ENCODE measurements around the gene SLC25A21. TPM values are rescaled to one million over a fixed set of nuclear protein-coding genes. Genes with fewer than 3 reads are reported as not detected.

SLC25A21 gene
- total RNA-seq, 1 experiment from 2014 or later = 7.1 TPM

DNA sequence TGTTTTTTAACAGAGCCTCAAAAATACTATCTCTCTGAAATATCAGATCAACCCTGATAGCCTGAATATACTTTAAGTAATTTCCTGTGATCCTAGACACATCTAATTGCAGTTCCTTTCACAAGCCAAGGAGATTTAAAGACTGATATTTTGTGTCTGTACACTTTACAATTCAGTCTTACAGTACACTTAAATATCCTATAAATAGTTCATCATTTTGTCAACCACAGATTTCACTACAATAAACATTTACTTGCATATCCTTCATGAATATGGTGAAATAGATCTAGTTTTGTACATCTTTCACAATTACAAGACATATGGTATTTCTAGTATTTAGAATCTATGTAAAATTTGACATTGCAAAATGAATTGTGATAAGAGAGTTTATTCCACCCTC lies 349.7 kb downstream of the SLC25A21 start:
- no peaks in the 10 kb centered on the region for H3K9me3 Mint-ChIP-seq
- Histone ChIP-seq H2AFZ (ENCODE audit: low read length) (no peak overlapping the region), H2BK120ac (ENCODE audit: low read depth, low read length, poor library complexity, severe bottlenecking) (no peak overlapping the region), H2BK20ac (ENCODE audit: low read depth, low read length, poor library complexity, severe bottlenecking) (no peak overlapping the region), H4K91ac (ENCODE audit: insufficient read length, low read depth, low read length) (no peak overlapping the region), H4K8ac (replicated peaks; ENCODE audit: insufficient read length, low read depth, low read length) (no peak overlapping the region), H3K14ac (ENCODE audit: insufficient read depth, low read length) (no peak overlapping the region), H3K79me2 (ENCODE audit: insufficient read depth, low read length) (no peaks in the 10 kb centered on the region), H3K79me1 (ENCODE audit: insufficient read depth, low read depth, low read length, poor library complexity, severe bottlenecking) (no peaks in the 10 kb centered on the region), H3K4me2 (ENCODE audit: insufficient read depth, insufficient read length, low read length) (no peak overlapping the region), H3K9me3 (ENCODE audit: control insufficient read depth, low read depth, low read length) (no peaks in the 10 kb centered on the region), H3T11ph (ENCODE audit: low read length) (no peak overlapping the region), H3K27me3 (ENCODE audit: insufficient read depth, low read length) (no peaks in the 10 kb centered on the region), H4K20me1 (ENCODE audit: control insufficient read depth, insufficient read depth, insufficient read length) (peaks cover 2% of the 10 kb centered on the region), H3K23me2 (ENCODE audit: insufficient read length, low read depth, low read length, poor library complexity, severe bottlenecking) (no peaks in the 10 kb centered on the region), H2AK5ac (ENCODE audit: insufficient read length, low read length) (no peak overlapping the region), H2BK5ac (ENCODE audit: insufficient read length, low read length) (no peak overlapping the region), H3K9ac (ENCODE audit: extremely low read depth, insufficient read length, low read length) (no peak overlapping the region), H2BK12ac (ENCODE audit: insufficient read length, low read depth, low read length) (no peak overlapping the region), H3K23ac (ENCODE audit: insufficient read length, low read depth, low read length) (no peak overlapping the region), H3K56ac (ENCODE audit: insufficient read length, low read depth, low read length) (no peak overlapping the region), H4K5ac (ENCODE audit: insufficient read length, low read depth, low read length) (no peak overlapping the region), H3K18ac (ENCODE audit: insufficient read length, low read depth, low read length) (no peak overlapping the region), H3K4me1 (ENCODE audit: insufficient read depth, low read length) (no peaks in the 10 kb centered on the region; the same call in 1 of the 2 replicates), H3K4ac (ENCODE audit: low read depth, low read length) (no peak overlapping the region), H2BK15ac (ENCODE audit: low read depth, low read length) (no peak overlapping the region), H3K27ac (ENCODE audit: insufficient read length, low read depth, low read length) (no peak overlapping the region)
- no peaks in the 10 kb centered on the region; the same call in 1 of the 2 replicates for H3K27me3 Mint-ChIP-seq (ENCODE audit: low read depth)
- TF ChIP-seq, protein P1, sequence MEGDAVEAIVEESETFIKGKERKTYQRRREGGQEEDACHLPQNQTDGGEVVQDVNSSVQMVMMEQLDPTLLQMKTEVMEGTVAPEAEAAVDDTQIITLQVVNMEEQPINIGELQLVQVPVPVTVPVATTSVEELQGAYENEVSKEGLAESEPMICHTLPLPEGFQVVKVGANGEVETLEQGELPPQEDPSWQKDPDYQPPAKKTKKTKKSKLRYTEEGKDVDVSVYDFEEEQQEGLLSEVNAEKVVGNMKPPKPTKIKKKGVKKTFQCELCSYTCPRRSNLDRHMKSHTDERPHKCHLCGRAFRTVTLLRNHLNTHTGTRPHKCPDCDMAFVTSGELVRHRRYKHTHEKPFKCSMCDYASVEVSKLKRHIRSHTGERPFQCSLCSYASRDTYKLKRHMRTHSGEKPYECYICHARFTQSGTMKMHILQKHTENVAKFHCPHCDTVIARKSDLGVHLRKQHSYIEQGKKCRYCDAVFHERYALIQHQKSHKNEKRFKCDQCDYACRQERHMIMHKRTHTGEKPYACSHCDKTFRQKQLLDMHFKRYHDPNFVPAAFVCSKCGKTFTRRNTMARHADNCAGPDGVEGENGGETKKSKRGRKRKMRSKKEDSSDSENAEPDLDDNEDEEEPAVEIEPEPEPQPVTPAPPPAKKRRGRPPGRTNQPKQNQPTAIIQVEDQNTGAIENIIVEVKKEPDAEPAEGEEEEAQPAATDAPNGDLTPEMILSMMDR (conservative IDR thresholded peaks at IDR 0.05) = no peak
- DNase-seq = no peak
- H3K27ac Mint-ChIP-seq = no peak overlapping the region
- H3K4me1 Mint-ChIP-seq = peaks cover 20 to 24% of the 10 kb centered on the region in 2 experiments
- no peaks in the 10 kb centered on the region for H3K36me3 Mint-ChIP-seq (ENCODE audit: insufficient read depth in 1 of 3, low read depth in 3 of 3)
- no peak overlapping the region for H3K4me3 Mint-ChIP-seq

Measured in H9 (cell line).